GM19035 (cell line): ENCODE results near the gene KLK15.

Experiments used
- ATAC-seq: cut with Tn5 transposase; IDR thresholded peaks from one replicate; pipeline ENCODE4 v1.9.1; 2021; ENCODE audit not compliant: unreplicated experiment

KLK15 gene

DNA sequence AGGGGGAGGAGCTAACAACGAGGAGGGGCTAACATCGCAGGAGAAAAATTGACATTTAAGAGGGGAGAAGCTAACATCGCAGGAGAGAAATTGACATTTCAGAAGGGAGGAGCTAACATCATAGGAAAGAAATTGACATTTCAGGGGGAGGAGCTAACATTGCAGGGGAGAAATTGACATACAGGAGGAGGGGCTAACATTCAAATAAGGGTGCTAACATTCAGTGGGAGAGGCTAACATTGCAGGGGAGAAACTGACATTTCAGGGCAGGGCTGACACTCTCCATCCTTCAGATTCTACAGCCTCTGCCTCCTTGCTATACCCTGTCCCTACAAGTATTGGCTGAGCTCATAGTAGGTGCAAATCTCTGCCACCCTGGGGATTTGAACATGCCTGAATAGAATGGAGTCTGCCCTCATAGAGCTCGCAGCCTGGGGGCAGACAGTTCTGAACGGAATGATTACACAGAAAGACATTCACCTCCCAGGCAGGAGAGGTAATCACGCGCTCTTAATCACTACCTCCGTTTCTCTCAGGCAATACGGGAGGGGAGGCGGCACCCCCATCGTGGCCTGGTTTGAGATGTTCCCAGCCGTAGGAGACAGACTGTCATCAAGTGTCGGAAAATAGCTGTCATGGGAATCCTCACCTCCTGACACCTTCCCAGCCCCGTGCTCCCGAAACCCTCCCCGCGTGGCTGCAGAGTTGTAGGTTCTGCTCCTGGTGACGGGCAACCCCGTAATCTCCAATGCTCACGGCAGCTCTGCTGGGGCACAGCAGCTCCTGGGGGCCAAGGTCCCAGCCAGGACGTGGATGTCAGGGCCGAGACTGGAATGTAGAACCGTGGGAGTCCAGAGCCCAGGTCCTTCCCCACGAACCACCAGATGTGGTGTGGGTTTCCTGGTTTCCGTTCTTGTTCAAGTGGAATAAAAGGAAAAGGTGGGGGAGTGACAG lies 53.6 kb downstream of the KLK15 start:
- no peak for ATAC-seq

DNA sequence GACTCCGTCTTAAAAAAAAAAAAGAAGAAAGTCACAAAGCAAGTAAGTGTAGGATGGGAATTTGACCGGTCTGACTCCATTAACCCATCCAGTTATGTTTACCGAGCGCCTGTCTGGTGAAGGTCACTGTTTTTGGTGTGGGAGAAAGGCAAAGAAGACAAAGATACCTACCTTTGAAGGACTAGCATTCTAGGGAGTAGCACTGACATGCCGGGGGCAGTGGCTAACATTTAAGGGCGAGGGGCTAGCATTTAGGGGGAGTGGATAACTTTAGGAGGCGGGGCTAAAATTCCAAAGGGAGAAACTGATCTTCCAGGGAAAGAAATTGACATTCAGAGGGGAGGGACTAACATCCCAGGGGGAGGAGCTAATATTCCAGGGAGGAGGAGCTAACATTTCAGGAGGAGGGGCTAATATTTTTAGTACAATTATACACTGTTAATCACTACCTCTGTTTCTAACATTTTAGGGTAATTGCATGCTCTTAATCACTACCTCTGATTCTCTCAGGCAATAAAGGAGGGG lies 54.4 kb downstream of the KLK15 start:
- no peak for ATAC-seq

DNA sequence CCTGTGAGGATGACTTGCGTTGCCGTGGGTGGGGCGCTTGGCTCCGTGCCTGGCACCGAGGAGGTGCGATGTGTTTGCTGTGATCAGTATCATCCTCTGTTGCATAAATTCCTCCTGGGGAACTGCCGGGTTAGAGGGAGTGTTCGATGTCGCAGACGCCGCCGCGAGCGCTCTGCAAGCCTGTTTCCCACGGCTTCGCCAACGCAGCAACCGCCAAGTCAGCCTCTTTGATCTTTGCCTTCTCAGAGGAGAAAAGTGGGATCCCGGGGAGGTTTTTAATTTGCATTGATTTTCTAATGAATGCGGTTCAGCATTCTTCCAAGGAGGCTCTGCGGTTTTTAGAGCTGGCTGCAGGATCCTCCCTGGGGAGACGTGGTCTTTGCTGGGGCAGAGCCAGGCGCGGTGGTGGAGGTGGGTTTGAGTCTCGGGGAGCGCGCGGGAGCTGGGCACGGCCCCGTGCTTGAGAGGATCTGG lies 55.5 kb downstream of the KLK15 start:
- no peak for ATAC-seq

DNA sequence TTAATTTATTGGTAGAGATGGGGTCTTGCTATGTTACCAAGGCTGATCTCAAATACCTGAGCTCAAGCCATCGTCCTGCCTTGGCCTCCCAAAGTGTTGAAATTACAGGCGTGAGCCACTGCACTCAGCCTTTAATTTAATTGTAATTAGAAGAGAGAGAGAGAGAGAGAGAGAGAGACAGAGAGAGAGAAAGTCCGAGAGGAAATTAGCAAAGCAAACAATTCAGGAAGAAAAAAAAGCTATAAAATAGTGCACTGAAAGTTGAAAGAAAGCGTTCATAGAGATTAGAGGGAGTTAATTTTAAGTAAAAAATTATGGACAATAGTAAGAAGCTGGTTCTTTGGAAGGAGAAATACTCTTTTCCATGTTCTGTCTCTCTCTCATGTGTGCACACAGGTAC lies 56.1 kb downstream of the KLK15 start:
- ATAC-seq: no peak

DNA sequence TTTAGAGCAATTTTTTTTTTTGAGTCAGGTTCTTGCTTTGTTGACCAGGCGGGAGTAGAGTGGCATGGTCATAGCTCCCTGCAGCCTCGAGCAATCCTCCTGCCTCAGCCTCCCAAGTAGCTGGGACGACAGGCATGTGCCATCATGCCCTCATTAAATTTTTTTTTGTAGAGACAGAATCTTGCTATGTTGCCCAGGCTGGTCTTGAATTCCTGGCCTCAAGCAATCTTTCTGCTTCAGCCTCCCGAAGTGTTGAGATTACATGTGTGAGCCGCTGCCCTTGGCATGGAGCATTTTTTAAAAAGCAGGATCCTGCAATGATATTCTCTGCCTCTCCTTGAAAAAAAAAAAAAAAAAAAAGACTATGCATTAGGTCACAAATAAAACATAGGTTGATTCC lies 57.2 kb downstream of the KLK15 start:
- no peak for ATAC-seq
